IPS DF 4.7 (cell line): Measurements from ENCODE around the gene HAUS8.
"Not testable (repeated sequence)": the region's sequence is repeated elsewhere in the genome, so short reads cannot be mapped to it uniquely, and the experiment has no call there.

ENCODE experiments used
- DNase-seq: peaks from one replicate; pipeline ENCODE4 v3.0.0-alpha.2; 2013; ENCODE audit warnings: low spot score; ENCODE audit errors: extremely low read depth

Gene HAUS8

DNA sequence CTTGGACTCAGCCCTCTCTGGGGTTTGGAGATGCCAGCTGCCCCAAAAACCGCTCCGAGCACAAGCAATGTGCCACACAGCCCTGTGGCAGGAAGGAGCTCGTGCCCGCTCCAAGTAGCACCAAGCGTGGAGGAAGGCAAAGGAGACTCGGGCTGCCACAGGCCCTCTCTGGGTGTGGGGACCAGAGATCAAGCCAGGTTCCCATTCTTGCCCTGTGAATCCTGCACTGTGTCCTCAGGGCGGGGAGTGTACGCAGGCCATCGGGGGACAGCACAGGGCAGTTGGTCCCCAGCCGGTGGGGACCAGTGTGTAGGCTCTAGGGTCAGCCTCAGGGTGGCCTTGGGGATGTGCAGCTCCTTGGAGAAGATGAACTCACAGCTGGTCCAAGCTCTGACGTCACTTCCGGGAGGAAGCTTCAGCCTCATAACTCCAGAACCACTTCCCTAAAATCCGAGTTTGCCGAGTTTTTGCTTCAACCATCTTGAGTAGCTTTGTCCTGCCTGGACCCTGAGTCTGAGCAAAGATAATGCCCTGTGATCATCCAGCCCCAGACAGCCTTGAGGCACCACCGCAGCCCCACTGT is 39.3 kb downstream of the HAUS8 start:
- DNase-seq = no peak

DNA sequence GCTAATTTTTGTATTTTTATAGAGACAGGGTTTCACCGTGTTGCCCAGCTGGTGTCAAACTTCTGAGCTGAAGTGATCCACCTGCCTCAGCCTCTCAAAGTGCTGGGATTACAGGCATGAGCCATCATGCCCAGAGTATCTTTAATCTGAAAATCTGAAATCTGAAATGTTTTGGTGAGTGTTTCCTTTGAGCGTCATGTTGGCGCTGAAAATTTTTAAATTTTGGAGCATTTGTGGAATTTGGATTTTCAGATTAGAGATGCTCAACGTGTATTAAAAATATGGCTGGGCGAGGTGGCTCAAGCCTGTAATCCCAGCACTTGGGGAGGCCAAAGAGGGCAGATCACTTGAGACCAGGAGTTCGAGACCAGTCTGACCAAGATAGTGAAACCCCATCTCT is 43.5 kb downstream of the HAUS8 start:
- no peak for DNase-seq

DNA sequence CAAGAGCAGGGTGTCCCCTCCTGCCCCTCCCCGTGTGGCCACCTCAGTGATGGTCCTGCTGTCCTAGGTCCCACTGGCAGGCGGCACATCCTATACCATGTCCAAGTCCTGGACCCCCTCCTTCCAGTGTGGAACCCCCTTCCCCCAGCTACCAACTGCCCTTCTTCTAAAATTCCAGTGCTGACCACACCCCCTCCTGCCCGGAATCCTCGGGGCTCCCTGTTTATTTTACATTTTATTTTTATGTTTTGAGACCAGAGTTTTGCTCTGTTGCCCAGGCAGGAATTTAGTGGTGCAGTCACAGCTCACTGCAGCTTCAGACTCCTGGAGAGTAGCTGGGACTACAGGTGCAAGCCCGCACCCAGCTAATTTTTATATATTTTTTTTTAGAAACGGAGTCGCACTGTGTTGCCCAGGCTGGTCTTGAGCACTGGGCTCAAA is 47.7 kb downstream of the HAUS8 start:
- DNase-seq = no peak

DNA sequence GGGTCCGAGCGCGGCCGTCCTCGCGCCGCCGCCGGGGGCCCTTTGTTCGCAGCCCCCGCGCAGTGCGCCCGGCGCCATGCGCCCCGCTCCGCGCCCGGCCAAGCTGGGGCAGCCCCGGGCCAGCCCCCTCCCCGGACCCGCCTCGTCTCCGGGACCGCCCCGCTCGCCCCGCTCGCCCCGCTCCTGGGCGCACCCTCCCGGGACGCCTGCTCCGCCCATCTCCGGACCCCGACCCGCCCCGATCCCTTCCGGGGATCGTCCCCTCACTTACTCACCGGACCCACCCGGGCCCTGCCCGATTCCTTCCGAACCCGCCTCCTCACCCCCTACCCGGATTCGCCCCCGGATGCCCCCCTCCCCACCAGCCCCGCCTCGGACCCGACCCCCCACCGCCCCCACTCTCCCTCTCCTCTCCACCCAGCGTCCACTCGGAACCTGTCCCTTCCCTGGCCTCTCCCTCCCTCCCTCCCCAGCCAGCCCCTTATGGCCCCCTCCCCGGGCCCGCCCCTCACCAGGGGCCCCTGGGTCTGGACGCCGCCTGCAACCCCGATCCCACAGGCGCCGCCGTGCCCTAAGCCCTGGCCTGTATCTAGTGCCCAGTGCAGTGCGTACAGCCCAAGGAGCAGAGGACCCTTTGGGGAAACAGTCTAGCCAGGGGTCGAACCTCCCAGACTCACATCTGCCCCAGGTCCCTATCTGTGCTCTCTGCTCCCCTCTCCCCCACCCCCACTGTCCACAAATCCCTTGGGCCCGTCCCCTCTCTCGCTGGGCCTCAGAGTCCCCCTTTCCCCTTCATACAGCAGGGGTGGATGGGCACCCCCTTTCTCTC is 48.3 kb downstream of the HAUS8 start, which contains the start of gene CPAMD8:
CPAMD8 (minus strand) TSS at position 105 of the 829 bp plus-strand sequence. CDS start 168 bp downstream, outside the sequence.
- no peak for DNase-seq

DNA sequence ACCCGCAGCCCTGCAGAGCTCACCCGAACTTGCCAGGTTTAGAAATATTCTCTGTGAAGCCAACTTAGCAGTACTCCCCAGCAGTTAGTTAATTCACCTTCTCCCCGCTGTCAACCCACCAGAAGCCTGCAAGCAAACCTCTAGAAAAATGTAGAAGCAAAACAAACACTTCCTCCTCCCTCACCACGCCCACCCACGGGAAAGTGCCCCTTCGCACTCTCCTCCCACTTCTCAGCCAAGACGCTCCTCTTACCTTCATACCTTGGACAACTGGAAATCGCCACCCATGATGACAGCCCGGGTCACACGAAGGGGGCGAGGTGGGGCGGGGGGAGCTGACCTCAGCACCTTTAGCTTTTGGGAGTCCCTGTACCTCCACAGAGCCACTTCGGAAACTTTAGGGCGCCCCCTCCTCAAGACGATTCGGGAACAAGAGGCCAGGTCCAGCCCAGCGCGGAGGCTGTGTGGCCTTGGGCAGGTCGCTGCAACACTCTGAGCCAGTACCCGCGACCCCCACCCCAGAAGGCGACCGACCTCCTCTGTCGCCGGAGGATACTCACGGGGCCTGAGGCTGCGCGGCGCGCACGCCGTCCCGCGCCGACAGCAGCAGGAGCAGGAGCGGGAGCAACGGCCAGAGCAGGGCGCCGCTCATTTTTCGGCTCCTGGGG is 49.1 kb downstream of the HAUS8 start:
- DNase-seq = no peak

DNA sequence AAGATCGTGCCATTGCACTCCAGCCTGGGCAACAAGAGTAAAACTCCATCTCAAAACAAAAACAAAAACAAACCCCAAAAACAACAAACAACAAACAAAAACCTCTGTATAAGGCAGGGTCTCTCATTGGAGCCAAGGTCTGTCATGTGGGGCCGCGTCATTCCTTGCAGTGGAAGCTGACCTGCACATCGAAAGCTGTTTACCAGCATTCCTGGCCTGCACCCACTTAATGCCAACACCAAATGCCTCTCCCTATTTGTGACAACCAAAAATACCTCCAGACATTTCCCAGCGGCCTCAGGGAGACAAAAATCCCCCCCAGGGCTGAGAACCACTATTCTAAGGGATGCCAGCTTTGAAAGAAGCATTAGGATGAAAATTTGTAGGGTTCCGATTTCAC is 49.9 kb downstream of the HAUS8 start:
- DNase-seq = no peak

DNA sequence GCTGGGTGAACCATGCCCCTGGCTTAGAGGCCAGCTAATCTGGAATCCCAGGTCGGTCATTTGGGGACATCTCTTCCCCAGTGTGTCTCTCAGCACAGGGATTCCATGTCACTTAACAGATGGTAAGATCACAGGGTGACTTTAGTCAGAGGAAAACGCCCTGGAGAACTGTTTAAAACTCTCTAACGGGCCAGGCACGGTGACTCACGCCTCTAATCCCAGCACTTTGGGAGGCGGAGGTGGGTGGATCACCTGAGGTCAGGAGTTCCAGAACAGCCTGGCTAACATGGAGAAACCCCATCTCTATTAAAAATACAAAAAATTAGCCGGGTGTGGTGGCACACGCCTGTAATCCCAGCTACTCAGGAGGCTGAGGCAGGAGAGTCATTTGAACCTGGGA is 50.3 kb downstream of the HAUS8 start:
- not testable (repeated sequence) for DNase-seq

DNA sequence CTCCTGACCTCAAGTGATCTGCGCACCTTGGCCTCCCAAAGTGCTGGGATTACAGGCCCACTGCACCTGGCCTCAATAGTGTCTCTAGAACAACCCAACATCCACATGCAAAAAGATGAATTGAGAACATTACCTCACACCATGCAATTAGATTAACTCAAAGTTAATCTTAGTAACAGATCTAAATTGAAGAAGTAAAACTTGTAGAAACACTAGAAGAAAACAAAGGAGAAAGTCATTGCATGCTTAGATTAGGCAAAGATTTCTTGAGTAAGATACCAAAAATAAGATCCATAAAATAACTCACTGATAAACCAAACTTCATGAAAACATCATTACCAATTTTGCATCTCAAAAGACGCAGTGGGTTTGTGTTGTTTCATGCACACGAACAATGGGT is 51.4 kb downstream of the HAUS8 start:
- no peak for DNase-seq

DNA sequence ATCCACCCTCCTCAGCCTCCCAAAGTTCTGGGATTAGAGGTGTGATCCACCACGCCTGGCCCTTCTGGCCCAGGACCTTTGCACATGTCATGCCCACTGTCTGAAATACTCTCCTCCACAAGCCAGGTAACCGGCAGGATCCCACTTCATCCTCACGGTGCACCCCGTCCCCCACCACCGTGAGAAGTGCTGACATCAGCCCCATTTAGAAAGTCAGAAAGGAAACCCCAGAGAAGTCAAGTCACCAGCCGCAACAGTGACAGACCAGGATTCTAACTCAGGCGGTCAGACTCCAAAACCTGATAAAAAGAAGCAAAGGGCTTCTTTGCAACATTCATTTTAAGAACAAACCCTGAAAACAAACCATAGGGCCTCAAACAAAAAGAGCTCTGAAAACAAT is 52.5 kb downstream of the HAUS8 start:
- DNase-seq = no peak

DNA sequence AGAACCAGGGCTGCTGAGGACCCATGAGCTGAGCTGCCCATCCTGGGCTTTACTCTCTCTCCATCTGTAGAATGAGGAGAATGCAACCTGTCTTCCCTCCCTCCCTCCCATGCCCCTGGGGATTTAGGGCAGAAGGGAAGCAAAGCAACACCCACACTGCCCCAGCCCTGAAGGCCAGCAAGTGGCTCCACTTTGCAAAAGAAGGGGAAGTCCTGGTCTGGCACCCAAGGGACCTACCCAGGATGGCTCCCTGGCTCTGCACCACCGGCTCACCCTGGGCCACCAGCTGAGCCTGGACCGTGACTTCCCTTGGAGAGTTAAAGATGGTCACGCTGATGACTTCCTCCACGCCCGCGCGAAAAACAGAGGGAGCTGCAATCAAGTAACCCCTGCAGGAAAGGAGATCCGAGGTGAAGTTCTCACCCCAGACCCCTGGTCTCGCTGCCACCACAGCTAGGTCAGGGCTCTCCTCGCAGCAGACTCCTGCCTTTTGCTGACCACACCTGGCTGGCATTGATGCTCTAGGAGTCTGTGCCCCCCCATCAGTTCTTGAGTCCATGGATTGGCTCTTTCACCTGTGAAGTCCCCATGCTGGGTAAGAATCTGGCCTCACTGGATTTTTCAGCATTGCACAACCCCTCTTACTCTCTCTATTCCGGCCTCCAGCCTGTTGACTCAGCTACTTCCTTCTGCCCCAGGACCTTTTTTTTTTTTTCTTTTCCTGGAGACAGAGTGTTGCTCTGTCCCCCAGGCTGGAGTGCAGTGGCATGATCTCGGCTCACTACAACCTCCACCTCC is 53.3 kb downstream of the HAUS8 start:
- DNase-seq = no peak

DNA sequence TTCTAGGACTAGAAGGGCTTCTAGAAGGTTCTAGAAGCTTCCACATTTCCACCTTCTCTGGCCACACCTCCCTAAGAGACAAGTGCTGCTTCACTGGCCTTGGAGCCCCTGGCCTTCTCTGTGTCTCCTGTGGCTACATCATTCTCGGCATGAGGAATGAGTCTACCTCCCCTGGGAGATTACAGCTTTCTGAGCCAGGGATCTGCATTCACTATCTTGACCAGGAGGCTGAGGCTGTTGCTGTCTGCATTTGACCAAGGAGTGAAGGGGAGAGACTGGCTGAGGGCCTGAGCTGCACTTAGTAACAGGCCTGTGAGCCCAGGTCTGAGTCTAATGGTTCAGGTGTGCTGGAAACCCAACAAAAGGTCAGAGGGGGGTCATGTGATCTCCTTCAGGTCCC is 53.9 kb downstream of the HAUS8 start:
- no peak for DNase-seq

DNA sequence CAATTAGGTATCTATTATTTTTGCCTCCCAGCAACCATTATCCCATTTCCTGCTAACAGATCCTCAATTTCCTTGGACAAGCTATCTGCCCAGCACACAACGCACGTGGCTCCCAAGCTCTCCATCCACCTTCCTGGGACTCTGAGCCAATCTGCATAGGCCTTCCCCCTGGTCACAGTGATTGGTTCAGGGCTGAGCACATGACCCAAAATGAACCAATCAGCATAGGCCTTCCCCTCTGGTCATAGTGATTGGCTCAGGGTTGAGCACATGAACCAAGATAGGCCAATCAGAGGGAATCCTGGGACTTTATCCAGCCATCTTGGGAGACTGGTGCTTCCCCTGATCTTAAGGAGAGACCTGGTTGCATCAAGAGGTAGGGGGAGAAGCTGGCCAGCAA is 54.4 kb downstream of the HAUS8 start:
- no peak for DNase-seq

DNA sequence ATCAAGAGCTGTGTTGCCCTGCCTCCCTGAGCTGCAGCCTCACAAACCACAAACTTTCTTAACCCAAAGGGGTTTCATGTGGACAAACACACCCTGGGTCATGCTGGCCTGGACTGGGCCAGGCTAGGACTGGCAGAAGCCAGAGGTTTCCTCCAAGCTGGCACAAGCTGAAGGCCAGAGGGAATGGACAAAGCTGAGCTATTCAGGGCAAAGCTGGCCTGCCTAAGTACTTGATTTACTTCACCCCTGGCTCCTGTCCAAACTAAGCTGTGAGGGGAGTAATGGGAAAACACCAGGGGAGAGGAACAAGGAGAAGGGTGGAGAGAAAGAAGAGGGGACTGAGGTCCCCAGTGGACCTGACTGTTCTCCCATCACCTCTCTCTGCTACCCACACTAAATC is 54.9 kb downstream of the HAUS8 start:
- DNase-seq = no peak

DNA sequence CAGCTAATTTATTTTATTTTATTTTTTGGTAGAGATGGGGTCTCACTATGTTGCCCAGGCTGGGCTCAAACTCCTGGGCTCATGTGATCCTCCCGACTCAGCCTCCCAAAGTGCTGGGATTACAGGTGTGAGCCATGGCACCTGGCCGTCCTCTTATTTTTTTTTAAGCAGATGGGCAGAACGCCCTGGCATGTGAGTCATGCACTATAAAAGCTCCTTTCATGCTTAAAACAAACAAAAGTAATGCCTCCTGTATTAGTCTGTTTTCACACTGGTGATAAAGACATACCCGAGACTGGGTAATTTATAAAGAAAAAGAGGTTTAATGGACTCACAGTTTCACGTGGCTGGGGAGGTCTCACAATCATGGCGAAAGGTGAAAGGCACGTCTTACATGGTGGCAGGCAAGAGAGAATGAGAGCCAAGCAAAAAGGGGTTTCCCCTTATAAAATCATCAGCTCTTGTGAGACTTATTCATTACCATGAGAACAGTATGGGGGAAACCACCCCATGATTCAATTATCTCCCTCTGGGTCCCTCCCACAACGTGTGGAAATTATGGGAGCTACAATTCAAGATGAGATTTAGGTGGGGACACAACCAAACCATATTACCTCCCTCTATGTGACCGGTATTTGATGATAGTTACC is 60.9 kb downstream of the HAUS8 start:
- DNase-seq = not testable (repeated sequence)

DNA sequence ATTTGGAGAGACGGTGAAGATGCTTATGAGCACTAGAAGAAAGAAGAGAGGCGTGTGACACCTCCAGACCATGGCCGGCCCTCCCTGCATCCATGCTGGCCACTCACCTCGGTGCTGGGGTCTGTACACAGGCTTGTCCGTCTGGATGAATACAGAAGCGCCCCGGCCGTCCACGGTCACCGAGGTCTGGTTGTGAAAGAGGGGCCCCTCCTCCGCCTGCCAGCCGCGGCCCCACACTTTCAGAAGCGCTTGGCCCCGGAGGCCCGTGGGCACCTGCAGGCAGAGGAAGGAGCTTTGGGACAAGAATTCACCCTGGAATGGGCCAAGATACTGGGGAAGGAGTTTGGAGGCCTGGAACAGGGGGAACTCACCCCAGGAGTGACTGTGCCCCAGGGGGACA is 63.8 kb downstream of the HAUS8 start:
- DNase-seq = no peak

DNA sequence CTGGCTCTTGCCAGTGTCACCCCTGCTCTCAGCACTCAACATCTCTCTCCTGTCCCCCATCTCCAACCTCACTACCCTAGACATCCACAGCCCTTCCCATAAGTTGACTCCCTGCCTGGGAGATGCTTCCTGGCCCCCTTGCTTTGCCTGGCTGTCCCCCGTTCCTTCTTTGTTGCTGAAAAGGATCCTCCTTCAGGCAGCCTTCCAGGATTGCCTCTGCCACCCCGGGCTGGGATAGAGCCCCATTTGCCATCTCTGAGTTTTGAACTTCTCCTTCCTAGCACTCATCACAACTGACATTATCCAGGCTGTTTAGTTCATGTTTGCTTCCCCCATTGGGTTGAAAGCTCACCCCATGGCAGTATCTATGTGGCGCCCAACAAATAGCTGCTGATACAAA is 68.7 kb downstream of the HAUS8 start:
- DNase-seq = no peak

DNA sequence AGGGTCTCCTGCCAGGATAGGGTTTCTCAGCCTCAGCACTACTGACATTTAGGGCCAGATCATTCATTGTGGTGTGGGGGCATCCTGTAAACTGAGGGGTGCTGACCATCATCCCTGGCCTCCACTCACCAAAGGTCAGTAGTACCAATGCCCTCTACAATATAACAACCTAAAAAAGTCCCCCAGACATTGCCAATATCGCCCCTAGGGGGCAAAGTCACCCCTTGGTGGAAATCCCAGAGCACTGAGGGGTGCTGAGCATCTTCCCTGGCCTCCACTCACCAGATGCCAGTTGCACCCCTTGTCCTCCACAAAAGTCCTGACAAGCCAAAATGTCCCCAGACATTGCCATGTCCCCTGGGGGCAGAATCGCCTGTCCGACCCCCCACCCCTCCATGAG is 70.3 kb downstream of the HAUS8 start:
- DNase-seq = no peak

DNA sequence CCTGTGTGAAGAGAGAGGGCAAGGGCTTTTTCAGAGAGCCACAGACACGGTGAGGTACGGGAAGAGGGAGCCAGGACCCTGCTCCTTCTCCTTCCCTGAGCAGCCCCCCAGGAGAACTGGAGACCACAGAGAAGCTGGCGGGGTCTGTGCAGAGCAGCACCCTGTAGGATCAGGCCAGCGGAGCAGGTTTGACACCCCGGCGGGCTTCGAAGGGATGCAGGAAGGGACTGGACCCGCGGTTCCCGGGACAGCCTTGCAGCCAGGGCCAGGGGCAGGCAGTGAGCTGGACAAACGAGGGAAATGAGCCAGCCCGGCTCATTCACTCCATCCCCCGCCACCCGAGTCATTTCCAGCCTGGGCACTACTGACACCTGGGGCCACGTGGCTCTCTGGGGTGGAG is 70.9 kb downstream of the HAUS8 start:
- DNase-seq = no peak

DNA sequence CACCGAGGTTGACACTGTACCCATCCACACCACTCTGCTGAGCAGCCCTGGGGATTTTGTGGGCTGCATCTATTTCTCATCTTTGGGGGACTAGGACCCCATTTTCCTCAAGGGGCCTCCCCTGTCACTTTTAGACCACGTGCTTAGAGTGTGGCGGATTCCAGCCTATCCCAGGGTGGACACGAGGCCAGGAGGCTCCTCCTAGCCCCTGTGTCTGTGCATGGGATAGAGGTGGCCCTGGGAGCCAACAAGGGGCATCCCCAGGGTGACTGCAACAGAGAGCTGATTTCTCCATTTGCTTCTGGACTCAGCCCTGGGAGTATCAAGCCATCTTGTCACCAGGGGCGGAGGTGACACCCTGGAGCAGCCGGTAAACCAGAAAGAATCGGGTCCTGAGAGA is 72.8 kb downstream of the HAUS8 start:
- DNase-seq = no peak

DNA sequence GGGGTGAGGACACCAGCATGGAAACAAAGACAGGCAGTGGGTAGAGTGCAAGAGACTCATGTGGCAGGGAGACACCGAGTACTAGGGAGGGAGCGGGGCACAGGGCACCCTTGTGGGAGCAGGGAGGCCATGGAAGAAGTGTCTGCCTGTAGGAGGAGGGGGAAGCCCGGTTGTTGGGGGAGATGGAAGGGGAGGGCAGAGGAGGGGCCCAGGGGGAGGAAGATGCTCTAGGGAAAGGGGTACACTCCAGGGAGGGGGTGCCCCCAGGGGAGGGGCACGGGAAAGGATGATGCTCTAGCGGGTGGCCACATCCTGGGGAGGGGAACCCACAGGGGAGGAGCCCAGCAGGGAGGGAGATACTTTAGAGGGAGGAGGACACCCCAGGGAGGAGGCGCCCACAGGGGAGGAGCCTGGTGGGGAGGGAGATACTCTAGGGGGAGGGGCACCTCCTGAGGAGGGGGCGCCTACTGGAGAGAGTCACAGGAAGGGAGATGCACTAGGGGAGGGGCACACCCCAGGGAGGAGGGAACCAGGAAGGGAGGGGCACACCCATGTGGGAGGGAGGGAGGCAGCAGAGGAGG is 73.6 kb downstream of the HAUS8 start:
- no peak for DNase-seq
